ENCODE data around the gene ASPA. TPM values are rescaled to one million over a fixed set of nuclear protein-coding genes. Genes with fewer than 3 reads are reported as not detected.

ASPA gene
- total and polyA plus RNA-seq, 2 of the 13 experiments (the other 11 are each of a cell fraction or from before 2014, with no cell fraction given): not detected

GRCh38 chr17:3474212-3474611 is 1.6 kb upstream of the ASPA start (continued):
- TF ChIP-seq NR2C2 (CRISPR knock-in tag; IDR thresholded peaks at IDR 0.05; ENCODE audit: borderline replicate concordance) (no peak), ZNF343 (CRISPR knock-in tag; IDR thresholded peaks at IDR 0.05) (no peak), MTERF4 (CRISPR knock-in tag; IDR thresholded peaks at IDR 0.05) (no peak), ZBTB34 (CRISPR knock-in tag; IDR thresholded peaks at IDR 0.05) (no peak), ZNF558 (CRISPR knock-in tag; IDR thresholded peaks at IDR 0.05; ENCODE audit: borderline replicate concordance) (no peak), PTBP1 (IDR thresholded peaks at IDR 0.05; ENCODE audit: low read depth, low read length, poor library complexity, severe bottlenecking) (no peak), ZNF547 (CRISPR knock-in tag; IDR thresholded peaks at IDR 0.05) (no peak), ZSCAN21 (CRISPR knock-in tag; IDR thresholded peaks at IDR 0.05; ENCODE audit: borderline replicate concordance) (no peak), FOXC1 (CRISPR knock-in tag; IDR thresholded peaks at IDR 0.05; ENCODE audit: borderline replicate concordance) (no peak), CEBPB (IDR thresholded peaks at IDR 0.05; ENCODE audit: borderline replicate concordance, low read depth, low read length) (peak; percentile 56; the same call in 1 of the 2 replicates), ZNF121 (CRISPR knock-in tag; IDR thresholded peaks at IDR 0.05) (no peak), SP5 (CRISPR knock-in tag; IDR thresholded peaks at IDR 0.05; ENCODE audit: borderline replicate concordance, low read depth) (no peak), ZBTB3 (CRISPR knock-in tag; IDR thresholded peaks at IDR 0.05; ENCODE audit: borderline replicate concordance, low read depth) (no peak), ZNF362 (CRISPR knock-in tag; IDR thresholded peaks at IDR 0.05; ENCODE audit: borderline replicate concordance) (no peak), ZNF703 (CRISPR knock-in tag; IDR thresholded peaks at IDR 0.05; ENCODE audit: borderline replicate concordance) (no peak), THAP7 (CRISPR knock-in tag; IDR thresholded peaks at IDR 0.05) (no peak), SP1 (IDR thresholded peaks at IDR 0.05) (no peak), SP1 (CRISPR knock-in tag; IDR thresholded peaks at IDR 0.05) (no peak), ZNF577 (CRISPR knock-in tag; IDR thresholded peaks at IDR 0.05; ENCODE audit: borderline replicate concordance, low read depth) (no peak), ZNF234 (CRISPR knock-in tag; conservative IDR thresholded peaks at IDR 0.05) (no peak), AGO1 (IDR thresholded peaks at IDR 0.05; ENCODE audit: low read depth, low read length, poor library complexity, severe bottlenecking) (no peak), AFF4 (CRISPR knock-in tag; IDR thresholded peaks at IDR 0.05) (no peak), ZNF44 (CRISPR knock-in tag; IDR thresholded peaks at IDR 0.05) (no peak)
